Thyroid gland (tissue), 4 donors: ENCODE measurements around the gene XCL2. TPM values are rescaled to one million over a fixed set of nuclear protein-coding genes. Genes with fewer than 3 reads are reported as not detected.

Experiments
- DNase-seq, 2 donors: peaks; one replicate each; pipeline ENCODE4 v3.0.0-alpha.2; 2019
- H3K27ac ChIP-seq, 3 donors: fragments of 200-600 bp; sonication (generic); 1 replicate in 2 of 3; 2 replicates in 1 of 3; pipeline ENCODE4 v1.5.1; 2016 to 2019; ENCODE audit warnings: mild to moderate bottlenecking in 1 of 3, moderate library complexity in 1 of 3
- H3K27me3 ChIP-seq: fragments of 200-600 bp; sonication (generic); one replicate; pipeline ENCODE4 v1.5.1; 2019
- H3K36me3 ChIP-seq, 2 donors: fragments of 200-600 bp; sonication (generic); one replicate each; pipeline ENCODE4 v1.5.1; 2016 to 2019
- H3K4me1 ChIP-seq, 2 donors: fragments of 200-600 bp; sonication (generic); one replicate each; pipeline ENCODE4 v1.5.1; 2017 to 2019
- H3K4me3 ChIP-seq, 3 donors: fragments of 200-600 bp; sonication (generic); replicated peaks in 1 of 3; 1 replicate in 2 of 3; 2 replicates in 1 of 3; pipeline ENCODE4 v1.5.1; 2016; ENCODE audit warnings: mild to moderate bottlenecking in 1 of 3
- H3K9me3 ChIP-seq: fragments of 200-600 bp; sonication (generic); one replicate; pipeline ENCODE4 v1.5.1; 2017
- POLR2A ChIP-seq, 2 donors: fragments of 450-650 bp; IDR thresholded peaks; one replicate each; pipeline ENCODE4 v1.6.1; 2017; ENCODE audit warnings: antibody characterized with exemption in 2 of 2, mild to moderate bottlenecking in 2 of 2, moderate library complexity in 1 of 2
- WGBS, 2 donors: methylation state at CpG; one replicate each; pipeline ENCODE4 v1.1.5; 2017; 5-methylcytosine and 5-hydroxymethylcytosine counted together
- intact Hi-C: fragments of 100-400 bp; cut with DNase I; formaldehyde crosslinking; loops from one replicate; pipeline ENCODE4 v1.15.1; 2023
- total RNA-seq, 4 donors: library from RNA; depleted of rRNA; stranded (reverse); fragments of >200 nt; gene quantifications; one replicate each; pipeline ENCODE4 v1.2.3, GENCODE V29; 2016
- TF ChIP-seq, protein P1 (sequence below), 6 experiments: fragments of 200-600 bp in 3 of 6; fragments of 450-650 bp in 3 of 6; sonication (generic) in 3 of 6; IDR thresholded peaks; one replicate each; pipeline ENCODE4 v1.5.1; 2016 to 2019; ENCODE audit warnings: antibody characterized with exemption in 6 of 6, mild to moderate bottlenecking in 2 of 6, inconsistent platforms in 1 of 6, moderate library complexity in 1 of 6

Gene XCL2
- total RNA-seq, 4 donors from 2014 or later: not detected

DNA sequence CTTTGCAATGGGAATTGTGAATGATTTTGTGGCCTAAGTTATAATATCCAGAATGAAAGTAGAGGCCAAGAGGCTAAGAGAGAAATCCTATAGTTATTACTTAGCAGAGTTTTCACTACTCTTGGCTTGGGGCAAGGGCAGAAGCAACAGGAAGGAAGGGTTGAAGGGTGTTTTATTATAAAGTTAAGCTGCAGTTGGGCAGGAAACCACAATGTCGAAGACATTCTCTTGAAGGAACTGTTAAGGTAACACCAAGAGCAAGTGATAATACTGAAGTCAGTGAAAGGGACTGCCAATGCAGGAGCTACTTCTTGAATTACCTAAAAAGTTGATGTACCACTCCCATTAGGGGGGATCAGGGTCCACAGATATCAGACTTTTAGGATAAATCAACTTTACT lies 8.3 kb downstream of the XCL2 start:
- H3K27me3 ChIP-seq: no peaks in the 10 kb centered on the region
- intact Hi-C loops: no loop called here
- H3K4me1 ChIP-seq: no peaks in the 10 kb centered on the region
- H3K36me3 ChIP-seq: no peaks in the 10 kb centered on the region
- TF ChIP-seq POLR2A (IDR thresholded peaks at IDR 0.05): no peak
- TF ChIP-seq, protein P1, sequence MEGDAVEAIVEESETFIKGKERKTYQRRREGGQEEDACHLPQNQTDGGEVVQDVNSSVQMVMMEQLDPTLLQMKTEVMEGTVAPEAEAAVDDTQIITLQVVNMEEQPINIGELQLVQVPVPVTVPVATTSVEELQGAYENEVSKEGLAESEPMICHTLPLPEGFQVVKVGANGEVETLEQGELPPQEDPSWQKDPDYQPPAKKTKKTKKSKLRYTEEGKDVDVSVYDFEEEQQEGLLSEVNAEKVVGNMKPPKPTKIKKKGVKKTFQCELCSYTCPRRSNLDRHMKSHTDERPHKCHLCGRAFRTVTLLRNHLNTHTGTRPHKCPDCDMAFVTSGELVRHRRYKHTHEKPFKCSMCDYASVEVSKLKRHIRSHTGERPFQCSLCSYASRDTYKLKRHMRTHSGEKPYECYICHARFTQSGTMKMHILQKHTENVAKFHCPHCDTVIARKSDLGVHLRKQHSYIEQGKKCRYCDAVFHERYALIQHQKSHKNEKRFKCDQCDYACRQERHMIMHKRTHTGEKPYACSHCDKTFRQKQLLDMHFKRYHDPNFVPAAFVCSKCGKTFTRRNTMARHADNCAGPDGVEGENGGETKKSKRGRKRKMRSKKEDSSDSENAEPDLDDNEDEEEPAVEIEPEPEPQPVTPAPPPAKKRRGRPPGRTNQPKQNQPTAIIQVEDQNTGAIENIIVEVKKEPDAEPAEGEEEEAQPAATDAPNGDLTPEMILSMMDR (IDR thresholded peaks at IDR 0.05): no peak
- 64 to 78% methylated on average over 1 of the region's 1 CpG for WGBS, 2 donors
- DNase-seq: no peak
- no peak overlapping the region for H3K27ac ChIP-seq
- no peak overlapping the region for H3K4me3 ChIP-seq
- H3K9me3 ChIP-seq: no peaks in the 10 kb centered on the region

DNA sequence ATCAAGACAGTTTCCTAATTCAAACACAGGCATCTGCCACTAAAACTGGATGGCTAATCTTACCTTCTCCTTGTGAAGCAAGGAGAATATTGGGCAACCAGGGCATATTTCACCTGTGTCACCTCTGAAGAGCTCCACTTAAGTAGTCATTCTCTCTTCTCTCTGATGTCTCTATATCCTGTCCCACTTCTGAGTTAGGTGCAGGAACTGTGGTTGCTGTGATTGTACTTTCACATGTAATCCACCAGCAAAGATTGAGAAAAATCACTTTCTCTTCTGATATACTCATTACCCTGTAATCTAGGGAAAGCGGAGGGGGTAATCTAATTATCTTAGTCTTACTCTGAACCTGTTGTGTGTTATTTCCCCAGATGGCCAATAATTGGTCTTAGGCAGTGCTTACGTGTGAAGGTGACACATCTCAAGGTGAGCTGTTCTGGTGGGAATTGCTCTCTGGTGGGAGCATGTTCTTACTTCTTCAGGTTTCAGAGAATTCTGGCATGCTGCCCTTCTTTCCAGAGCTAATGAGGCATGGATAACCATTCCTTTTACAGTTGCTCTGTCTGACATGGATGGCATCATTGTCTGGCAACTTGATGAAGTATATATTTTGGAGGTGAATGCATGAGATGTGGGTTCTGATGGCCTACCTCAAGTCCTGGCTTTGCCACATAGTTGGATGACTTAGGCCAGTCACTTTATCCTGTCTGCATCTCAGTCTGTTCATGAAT lies 12.0 kb downstream of the XCL2 start:
- Histone ChIP-seq H3K36me3 (no peaks in the 10 kb centered on the region), H3K27me3 (no peaks in the 10 kb centered on the region), H3K4me3 (no peak overlapping the region), H3K27ac (no peak overlapping the region), H3K4me1 (no peaks in the 10 kb centered on the region), H3K9me3 (no peaks in the 10 kb centered on the region)
- WGBS, 2 donors: 94 to 100% methylated on average over 2 of the region's 2 CpGs
- intact Hi-C loops: no loop called here
- TF ChIP-seq, protein P1 (IDR thresholded peaks at IDR 0.05): no peak
- TF ChIP-seq POLR2A (IDR thresholded peaks at IDR 0.05): no peak
- DNase-seq: no peak

DNA sequence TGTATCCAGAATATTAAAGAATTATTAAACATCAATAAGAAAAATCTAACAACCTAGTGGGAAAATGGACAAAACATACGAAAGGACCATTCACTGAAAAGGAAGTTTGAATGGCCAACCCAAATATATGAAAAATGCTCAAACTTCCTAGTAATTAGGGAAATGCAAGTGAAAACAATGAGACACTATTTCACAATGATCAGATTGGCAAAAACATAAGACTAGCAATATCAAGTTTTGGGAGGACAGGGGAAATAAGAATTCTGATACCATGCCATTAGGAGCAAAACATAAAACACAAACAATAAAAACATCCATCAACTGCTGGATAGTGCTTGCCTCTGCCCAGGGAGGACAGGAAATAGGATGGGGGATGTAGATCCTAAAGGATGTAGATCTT lies 14.3 kb downstream of the XCL2 start:
- H3K27ac ChIP-seq: no peak overlapping the region
- DNase-seq: no peak
- H3K9me3 ChIP-seq: no peaks in the 10 kb centered on the region
- H3K4me3 ChIP-seq: no peak overlapping the region
- TF ChIP-seq, protein P1 (IDR thresholded peaks at IDR 0.05): no peak
- no peaks in the 10 kb centered on the region for H3K4me1 ChIP-seq
- H3K36me3 ChIP-seq: no peaks in the 10 kb centered on the region
- intact Hi-C loops: no loop called here
- 65 to 72% methylated on average over 1 of the region's 1 CpG for WGBS, 2 donors
- no peaks in the 10 kb centered on the region for H3K27me3 ChIP-seq

DNA sequence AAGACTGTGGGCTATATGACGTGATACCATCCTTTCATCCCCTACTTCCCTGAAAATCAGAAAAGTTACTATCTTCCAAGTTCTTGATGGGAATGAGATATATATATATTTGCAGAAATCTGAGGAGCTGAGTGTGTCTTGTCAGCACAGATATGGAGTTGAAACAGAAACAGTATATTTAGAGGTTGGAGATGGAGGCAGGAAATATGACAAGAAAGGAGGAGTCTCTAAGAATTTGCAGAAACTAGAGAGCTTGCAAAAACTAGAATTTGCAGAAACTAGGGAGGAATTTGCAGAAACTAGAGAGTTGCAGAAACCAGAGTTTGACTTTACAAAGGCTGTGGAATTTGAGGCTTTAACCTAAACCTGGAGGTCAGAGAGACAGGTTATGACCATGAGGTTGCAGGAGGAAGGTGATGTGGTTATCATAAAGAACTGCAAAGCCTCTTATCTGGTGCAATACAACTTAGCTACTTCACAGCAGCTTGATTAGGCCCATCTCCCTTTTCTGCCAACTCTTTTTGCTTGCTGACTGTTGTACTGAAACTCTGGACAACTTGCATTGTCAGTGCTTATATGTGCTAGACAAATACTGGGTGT lies 22.3 kb downstream of the XCL2 start:
- no peak for DNase-seq
- Histone ChIP-seq H3K27me3 (no peaks in the 10 kb centered on the region), H3K9me3 (no peaks in the 10 kb centered on the region), H3K36me3 (no peaks in the 10 kb centered on the region), H3K4me1 (no peaks in the 10 kb centered on the region), H3K4me3 (no peak overlapping the region), H3K27ac (no peak overlapping the region)
- intact Hi-C loops: no loop called here
- WGBS, 2 donors: 86 to 88% methylated on average over 1 of the region's 1 CpG
- TF ChIP-seq, protein P1 (IDR thresholded peaks at IDR 0.05): no peak

DNA sequence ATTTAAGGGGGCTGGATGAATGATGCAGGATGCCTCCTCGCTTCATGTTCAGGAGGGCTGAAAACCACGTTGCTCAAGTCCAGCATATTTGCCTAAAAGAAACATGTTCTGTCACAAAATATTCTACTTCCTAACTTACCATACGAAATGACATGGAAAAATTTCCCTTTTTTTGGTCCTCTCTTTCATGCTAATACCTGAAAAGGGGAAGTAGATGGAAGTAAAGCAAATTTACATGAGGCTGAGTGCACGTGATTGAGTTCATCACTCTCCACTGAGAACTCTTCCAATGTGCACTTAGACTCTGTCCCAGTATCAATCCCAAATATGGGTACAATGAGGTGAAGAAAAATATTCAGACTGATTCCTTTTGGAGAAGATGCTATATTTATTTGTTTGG lies 23.0 kb downstream of the XCL2 start:
- no peaks in the 10 kb centered on the region for H3K36me3 ChIP-seq
- H3K4me3 ChIP-seq: no peak overlapping the region
- H3K27ac ChIP-seq: no peak overlapping the region
- no peaks in the 10 kb centered on the region for H3K27me3 ChIP-seq
- 78 to 80% methylated on average over 4 of the region's 4 CpGs for WGBS, 2 donors
- H3K4me1 ChIP-seq: no peaks in the 10 kb centered on the region
- DNase-seq: no peak
- TF ChIP-seq POLR2A (IDR thresholded peaks at IDR 0.05): no peak
- TF ChIP-seq, protein P1 (IDR thresholded peaks at IDR 0.05): no peak
- intact Hi-C loops: no loop called here
- no peaks in the 10 kb centered on the region for H3K9me3 ChIP-seq
